Myocyte (in vitro differentiated cells): ENCODE data around the gene CBX5. TPM values are rescaled to one million over a fixed set of nuclear protein-coding genes. Genes with fewer than 3 reads are reported as not detected.
A peak's percentile ranks its signal among the peaks of the same experiment; 100 is the strongest.
"Not testable (repeated sequence)": the region's sequence is repeated elsewhere in the genome, so short reads cannot be mapped to it uniquely, and the experiment has no call there.

Source experiments
- DNase-seq: peaks from one replicate; pipeline ENCODE4 v3.0.0-alpha.2; 2012; ENCODE audit warnings: low read depth
- polyA plus RNA-seq: library from polyadenylated mRNA; unstranded; fragments of >200 nt; gene quantifications from one replicate; pipeline ENCODE4 v1.2.1, GENCODE V29; 2012; ENCODE audit warnings: missing spikeins
- total RNA-seq: library from RNA; depleted of rRNA; stranded (reverse); fragments of >200 nt; gene quantifications from 2 replicates; pipeline ENCODE4 v1.2.3, GENCODE V29; 2014

The CBX5 gene
- total RNA-seq = 41.6 and 48.6 TPM in 2 replicates
- 18.3 TPM for polyA plus RNA-seq

DNA sequence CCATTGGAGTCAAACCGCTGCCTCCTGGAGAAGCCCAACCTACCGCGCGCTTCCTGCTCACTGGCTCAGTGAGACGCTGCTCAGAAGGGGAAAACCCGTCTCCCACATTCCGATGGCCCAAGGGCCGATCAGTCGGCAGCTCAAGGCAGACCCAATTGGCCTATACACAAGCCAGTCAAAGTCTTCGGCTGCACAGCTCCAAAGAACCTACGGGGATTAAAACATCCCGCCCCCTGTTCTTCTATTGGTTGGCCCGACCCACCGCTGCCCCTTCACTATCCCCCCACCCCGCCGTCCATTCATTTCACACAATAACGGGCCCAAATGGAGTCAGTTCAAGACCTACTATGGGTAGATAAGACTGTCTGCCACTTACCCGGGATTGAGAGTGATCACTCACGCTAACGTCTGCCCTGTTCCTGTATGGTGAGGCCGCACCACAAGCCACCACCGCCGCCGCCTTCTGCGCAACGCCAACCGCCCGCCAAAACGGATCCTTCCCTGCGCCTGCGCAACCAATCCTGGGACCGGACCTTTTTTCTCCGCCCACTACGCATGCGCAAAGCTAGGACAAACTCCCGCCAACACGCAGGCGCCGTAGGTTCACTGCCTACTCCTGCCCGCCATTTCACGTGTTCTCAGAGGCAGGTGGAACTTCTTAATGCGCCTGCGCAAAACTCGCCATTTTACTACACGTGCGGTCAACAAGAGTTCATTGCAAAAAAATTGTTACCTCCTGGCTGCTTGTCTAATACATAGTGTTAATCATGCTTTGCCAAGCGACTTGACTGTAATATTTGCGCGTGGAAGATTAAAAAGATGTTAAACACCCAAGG, at the start of gene CBX5:
Gene CBX5, minus strand, starts transcription at position 491 of the 836 bp plus-strand sequence. CDS start 22,472 bp downstream, outside the sequence.
- peak; percentile 100 for DNase-seq

- no peak for DNase-seq
Observed at GRCh38 chr12:54328595-54329337, 48.8 kb upstream of the CBX5 start.

DNA sequence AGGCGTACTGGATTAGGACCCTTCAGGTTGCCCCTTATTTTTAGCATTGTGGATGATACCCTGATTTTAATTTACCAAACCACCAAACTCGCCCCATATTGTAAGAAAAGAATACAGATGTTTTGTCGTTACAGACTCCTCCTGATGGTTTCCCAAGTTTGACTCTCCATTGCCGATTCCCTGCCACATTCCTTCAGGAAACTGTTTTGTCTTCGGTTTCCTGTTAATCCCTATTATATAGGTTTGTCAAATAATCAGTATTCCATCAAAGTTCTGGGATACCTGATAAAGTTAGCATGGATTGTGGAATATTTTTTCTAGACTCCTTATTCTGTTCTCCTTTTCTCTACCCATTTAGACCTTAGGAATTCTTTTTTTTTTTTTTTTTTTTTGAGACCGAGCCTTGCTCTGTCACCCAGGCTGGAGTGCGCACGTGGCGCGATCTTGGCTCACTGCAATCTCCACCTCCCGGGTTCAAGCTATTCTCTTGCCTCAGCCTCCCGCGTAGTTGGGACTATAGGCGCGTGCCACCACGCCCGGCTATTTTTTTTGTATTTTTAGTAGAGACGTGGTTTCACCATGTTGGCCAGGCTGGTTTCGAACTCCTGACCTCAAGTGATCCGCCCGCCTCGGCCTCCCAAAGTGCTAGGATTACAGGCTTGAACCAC, 45.7 kb upstream of the CBX5 start:
- not testable (repeated sequence) for DNase-seq

- peak; percentile 100 for DNase-seq
Observed at GRCh38 chr12:54324617-54325441, 44.9 kb upstream of the CBX5 start, which contains the start of gene COPZ1. Gene COPZ1 (plus strand): TSS chr12:54325131. CDS start chr12:54325164, 33 bp downstream.

DNA sequence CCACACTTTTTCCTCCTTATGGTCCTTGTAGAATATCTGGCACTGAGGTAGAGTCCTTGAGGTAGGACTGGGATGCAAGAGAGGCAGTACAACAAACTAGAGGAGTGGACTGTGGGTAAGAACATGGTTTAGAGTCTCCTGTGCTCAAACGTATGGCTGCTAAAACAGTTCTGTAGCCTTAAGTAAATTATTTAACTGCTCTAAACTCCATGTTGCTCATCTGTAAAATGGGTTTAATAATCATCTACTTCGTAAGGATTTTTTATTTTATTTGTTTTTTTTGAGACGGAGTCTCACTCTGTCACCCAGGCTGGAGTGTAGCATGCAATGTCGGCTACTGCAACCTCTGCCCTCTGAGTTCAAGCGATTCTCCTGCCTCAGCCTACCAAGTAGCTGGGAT, 41.4 kb upstream of the CBX5 start:
- no peak for DNase-seq

GRCh38 chr12:54312309-54312708, 32.4 kb upstream of the CBX5 start:
- not testable (repeated sequence) for DNase-seq

- no peak for DNase-seq
Observed at GRCh38 chr12:54311051-54311450, 31.1 kb upstream of the CBX5 start.

GRCh38 chr12:54306925-54307741, 27.2 kb upstream of the CBX5 start:
- peak; percentile 48 for DNase-seq

DNA sequence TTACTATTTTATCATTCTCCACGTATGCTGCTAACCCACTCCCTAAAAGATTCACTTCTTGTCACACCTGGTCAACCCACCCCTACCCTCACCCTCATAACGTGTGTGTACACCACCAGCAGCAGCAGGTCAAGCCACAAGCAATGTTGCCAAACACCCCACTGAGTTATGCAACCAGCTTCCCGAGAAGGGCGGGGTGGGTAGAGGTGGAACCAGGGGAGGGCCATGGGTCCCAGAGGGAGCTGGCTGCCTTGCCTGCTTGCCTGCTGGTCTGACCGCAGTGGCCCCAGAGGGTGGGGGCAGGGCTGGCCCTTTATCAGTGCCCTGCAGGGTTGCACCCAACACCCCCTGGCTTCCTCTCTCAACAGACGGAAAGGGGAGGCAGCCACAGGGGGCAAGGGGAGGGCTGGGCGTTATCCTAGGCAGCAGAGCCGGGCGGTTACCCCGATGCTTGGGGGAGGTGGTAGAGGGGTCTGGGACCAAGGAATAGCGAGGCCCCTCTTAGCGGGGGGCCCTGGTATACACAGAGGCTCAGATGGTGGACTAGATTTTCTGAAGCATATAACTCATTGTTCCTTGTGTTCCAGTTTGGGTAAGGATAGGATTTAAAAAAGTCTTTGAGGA, 24.4 kb upstream of the CBX5 start:
- DNase-seq = peak; percentile 80

GRCh38 chr12:54303640-54304039, 23.7 kb upstream of the CBX5 start:
- no peak for DNase-seq

DNA sequence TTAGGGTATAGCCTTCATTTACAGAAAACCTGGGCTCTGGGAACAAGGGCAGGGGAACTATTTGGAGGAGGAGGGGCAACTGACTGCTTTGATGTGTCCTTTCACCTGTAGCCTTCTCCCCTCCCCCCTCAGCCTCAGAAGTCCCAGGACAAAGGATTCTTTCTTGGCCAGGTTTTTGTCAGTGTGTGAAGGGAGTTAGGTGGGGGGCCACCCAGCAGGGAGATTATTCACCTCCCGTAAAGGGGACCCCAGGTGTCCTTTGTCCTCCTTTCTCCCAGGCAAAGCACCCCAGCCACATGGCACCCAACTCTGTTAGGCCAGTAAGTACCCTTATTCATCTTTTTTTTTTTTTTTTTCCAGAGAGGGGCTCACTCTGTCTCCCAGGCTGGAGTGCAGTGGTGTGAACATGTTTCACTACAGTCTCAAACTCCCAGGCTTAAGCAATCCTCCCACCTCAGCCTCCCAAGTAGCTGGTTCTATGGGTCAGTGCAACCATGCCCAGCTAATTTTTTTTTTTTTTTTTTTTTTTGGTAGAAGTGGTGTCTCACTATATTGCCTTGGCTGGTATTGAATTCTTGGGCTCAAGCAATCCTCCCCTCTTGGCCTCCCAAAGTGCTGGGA, 21.6 kb upstream of the CBX5 start:
- no peak for DNase-seq

GRCh38 chr12:54300732-54301427, 21.0 kb upstream of the CBX5 start, which contains the start of gene NFE2:
Gene NFE2 (minus strand): TSS chr12:54301015. CDS start chr12:54295248, 5,767 bp downstream.
- peak; percentile 84 for DNase-seq

DNA sequence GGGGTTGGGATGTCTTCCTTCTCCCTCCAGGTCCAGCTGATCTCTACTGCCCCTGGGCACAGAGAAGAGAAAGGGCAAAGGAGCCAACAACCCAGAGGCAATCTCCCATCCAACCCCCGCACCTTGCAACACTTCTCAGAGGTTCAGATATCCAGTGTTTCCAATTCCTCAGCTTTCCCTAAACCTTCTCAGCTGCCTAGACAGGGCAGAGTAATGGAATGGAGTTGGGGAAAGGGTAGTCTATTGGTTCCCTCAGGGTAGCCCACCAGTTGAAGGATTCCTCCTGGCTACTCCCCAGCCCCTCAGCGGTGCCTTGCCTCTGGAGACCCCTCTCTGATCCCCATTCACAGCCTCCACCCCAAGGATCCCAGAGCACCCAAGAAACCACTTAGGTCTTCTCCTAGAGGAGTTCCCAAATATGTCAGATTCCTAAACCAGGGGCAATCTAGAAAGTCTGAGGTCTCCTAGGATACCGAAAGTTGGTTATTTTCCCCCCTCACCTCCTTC, 20.4 kb upstream of the CBX5 start:
- no peak for DNase-seq

GRCh38 chr12:54299515-54300224, 19.7 kb upstream of the CBX5 start:
- DNase-seq = no peak

DNA sequence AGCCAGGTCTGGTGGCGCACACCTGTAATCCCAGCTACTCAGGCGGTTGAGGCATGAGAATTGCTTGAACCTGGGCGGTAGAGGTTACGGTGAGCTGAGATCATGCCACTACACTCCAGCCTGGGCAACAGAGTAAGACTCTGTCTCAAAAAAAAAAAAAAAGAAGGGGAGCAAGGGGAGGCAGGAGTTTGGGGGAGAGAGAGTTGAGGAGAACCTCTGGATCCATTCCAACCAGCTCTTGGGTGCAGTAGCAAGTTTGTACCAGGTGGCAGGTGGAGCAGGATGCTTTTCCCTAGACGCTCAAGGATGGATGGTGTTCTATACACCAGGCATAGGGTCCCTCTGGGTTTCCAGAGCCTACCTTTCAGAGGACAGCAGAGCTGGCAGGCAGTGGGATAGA, 19.0 kb upstream of the CBX5 start:
- DNase-seq = no peak

- no peak for DNase-seq
Observed at GRCh38 chr12:54296393-54297099, 16.6 kb upstream of the CBX5 start.
